Bronchial epithelial cell (primary cell): ENCODE results near the gene TP53I11. TPM values are rescaled to one million over a fixed set of nuclear protein-coding genes. Genes with fewer than 3 reads are reported as not detected.
A peak's percentile ranks its signal among the peaks of the same experiment; 100 is the strongest.

Source experiments
- DNase-seq: peaks from one replicate; pipeline ENCODE4 v3.0.0-alpha.2; 2010; ENCODE audit warnings: low read depth
- FAIRE-seq: peaks from 2 replicates; lab custom pipeline; 2011; peaks lifted over from hg19 to GRCh38; lab: Jason Lieb, UNC
- H3K27me3 ChIP-seq: 2 replicates; pipeline ENCODE4 v1.5.1; 2011; ENCODE audit warnings: low read length; ENCODE audit not compliant: control insufficient read depth, insufficient read depth
- H3K36me3 ChIP-seq: 2 replicates; pipeline ENCODE4 v1.5.1; 2011; ENCODE audit warnings: low read length; ENCODE audit not compliant: control insufficient read depth, insufficient read depth
- H3K4me3 ChIP-seq: 2 replicates; pipeline ENCODE4 v1.5.1; 2011; ENCODE audit warnings: mild to moderate bottlenecking, low read depth, low read length, control low read depth
- CTCF ChIP-seq: IDR thresholded peaks from 2 replicates; pipeline ENCODE4 v1.5.1; 2011; ENCODE audit warnings: mild to moderate bottlenecking, moderate library complexity, low read length, control low read depth, inconsistent platforms; ENCODE audit not compliant: insufficient read depth, severe bottlenecking
- total RNA-seq: library from RNA; depleted of rRNA; stranded (reverse); fragments of >200 nt; gene quantifications from 2 replicates; pipeline ENCODE4 v1.2.1, GENCODE V29; 2014

The TP53I11 gene
- total RNA-seq, 1 donor from 2014 or later: 1.8 TPM

- no peak for TF ChIP-seq CTCF
- DNase-seq (no peak), FAIRE-seq (no peak)
- Histone ChIP-seq H3K27me3 (peaks cover 5% of the 10 kb centered on the region), H3K36me3 (no peaks in the 10 kb centered on the region), H3K4me3 (no peak overlapping the region)
Measured at GRCh38 chr11:44943696-44944095, 7.0 kb downstream of the TP53I11 start.

GRCh38 chr11:44943118-44943517, 7.6 kb downstream of the TP53I11 start:
- no peak for FAIRE-seq
- peaks cover 3% of the 10 kb centered on the region for H3K27me3 ChIP-seq
- no peaks in the 10 kb centered on the region for H3K36me3 ChIP-seq
- no peak for TF ChIP-seq CTCF
- no peak overlapping the region for H3K4me3 ChIP-seq
- no peak for DNase-seq

GRCh38 chr11:44942029-44942955, 8.4 kb downstream of the TP53I11 start:
- peak; percentile 99 for FAIRE-seq
- H3K4me3 ChIP-seq: no peak overlapping the region
- no peaks in the 10 kb centered on the region for H3K36me3 ChIP-seq
- H3K27me3 ChIP-seq: peaks cover 3% of the 10 kb centered on the region
- DNase-seq: no peak
- no peak for TF ChIP-seq CTCF

GRCh38 chr11:44941259-44942021, 9.2 kb downstream of the TP53I11 start:
- no peak overlapping the region for H3K4me3 ChIP-seq

GRCh38 chr11:44940835-44941234, 9.8 kb downstream of the TP53I11 start:
- peaks cover 3% of the 10 kb centered on the region for H3K27me3 ChIP-seq
- DNase-seq: no peak
- H3K4me3 ChIP-seq: no peak overlapping the region
- no peak for TF ChIP-seq CTCF
- H3K36me3 ChIP-seq: no peaks in the 10 kb centered on the region
- FAIRE-seq: no peak

More at GRCh38 chr11:44941259-44942021, 9.2 kb downstream of the TP53I11 start:
- no peak for TF ChIP-seq CTCF
- FAIRE-seq (peak; percentile 87), DNase-seq (no peak)
- Histone ChIP-seq H3K27me3 (peaks cover 3% of the 10 kb centered on the region), H3K36me3 (no peaks in the 10 kb centered on the region)
